ENCODE measurements around the gene TERF2IP. TPM values are rescaled to one million over a fixed set of nuclear protein-coding genes. Genes with fewer than 3 reads are reported as not detected.

Gene TERF2IP
- total and polyA plus RNA-seq, 9 of the 15 experiments (the other 6 are each of a cell fraction or from before 2014, with no cell fraction given), result 14.5 to 64.2 (median 47.0) TPM

- FAIRE-seq, result no peak
- no peak overlapping the region for H3K27ac ChIP-seq (ENCODE audit: extremely low read depth, low read depth, low read length)
These were observed 6.3 kb downstream of the TERF2IP start for GRCh38 chr16:75653922-75654321.

More at GRCh38 chr16:75653922-75654321, 6.3 kb downstream of the TERF2IP start:
- Histone ChIP-seq H3K4me1 (replicated peaks in 1 of 2; ENCODE audit: control insufficient read depth in 2 of 2, insufficient read depth in 2 of 2, low read length in 2 of 2) (peaks cover 9 to 13% of the 10 kb centered on the region in 2 experiments; a peak in 4 of 5 replicates), H3K9me1 (ENCODE audit: control insufficient read depth, insufficient read depth, low read length) (no peaks in the 10 kb centered on the region), H3K79me2 (ENCODE audit: control insufficient read depth, insufficient read depth, low read length) (peaks cover 53% of the 10 kb centered on the region), H3K9ac (ENCODE audit: insufficient read depth in 1 of 2, low read depth in 2 of 2, low read length in 2 of 2) (no peak overlapping the region), H3K9me3 (replicated peaks; ENCODE audit: control insufficient read depth, insufficient read depth, low read depth, low read length) (no peaks in the 10 kb centered on the region), H4K20me1 (replicated peaks; ENCODE audit: control insufficient read depth, insufficient read depth, low read length) (peaks cover 19% of the 10 kb centered on the region), H2AFZ (ENCODE audit: low read depth, low read length) (no peak overlapping the region), H3K36me3 (ENCODE audit: control insufficient read depth, insufficient read depth, low read length) (peaks cover 50% of the 10 kb centered on the region), H3K4me2 (ENCODE audit: insufficient read depth, low read length) (no peak overlapping the region), H3K4me3 (no peak overlapping the region), H3K27me3 (ENCODE audit: control insufficient read depth in 2 of 2, insufficient read depth in 2 of 2, low read length in 2 of 2) (no peaks in the 10 kb centered on the region)
- no TSS peak for BruUV-seq (replicated peaks)
- DNase-seq (ENCODE audit: extremely low read depth in 1 of 4, low spot score in 3 of 4), result no peak
- POLR2A ChIA-PET, result interaction anchor here (1.1 kb wide), 1 partner anchor 137 kb away, joined by 4 read pairs; no protein-coding TSS in a partner anchor
- intact Hi-C loops (cut with micrococcal nuclease) (no loop called here), in situ Hi-C loops (cut with MboI) (no loop called here)
- no peak for ATAC-seq
- 70% methylated on average over 1 of the region's 1 CpG for WGBS (ENCODE audit: insufficient coverage, low coverage, missing lambda C conversion rate)
- TF ChIP-seq POLR2H (tag; IDR thresholded peaks at IDR 0.05; ENCODE audit: low read depth) (no peak), ZNF12 (CRISPR knock-in tag; IDR thresholded peaks at IDR 0.05) (no peak), MYC (IDR thresholded peaks at IDR 0.05; ENCODE audit: low read depth, low read length) (no peak), MYC (CRISPR knock-in tag; IDR thresholded peaks at IDR 0.05; ENCODE audit: borderline replicate concordance, low read depth) (no peak), SRSF1 (IDR thresholded peaks at IDR 0.05; ENCODE audit: low read depth, low read length) (no peak), PREB (CRISPR knock-in tag; IDR thresholded peaks at IDR 0.05) (no peak), ZNF696 (CRISPR knock-in tag; conservative IDR thresholded peaks at IDR 0.05) (no peak), ZBTB5 (IDR thresholded peaks at IDR 0.05) (no peak), TGIF2 (CRISPR knock-in tag; IDR thresholded peaks at IDR 0.05) (no peak)
- CTCF ChIA-PET (ENCODE audit: low intra/inter-chr PET ratio), result no interaction called here

Data from K562 (cell line).